ENCODE data around the gene FAM180B.
A peak's percentile ranks its signal among the peaks of the same experiment; 100 is the strongest.

The FAM180B gene

DNA sequence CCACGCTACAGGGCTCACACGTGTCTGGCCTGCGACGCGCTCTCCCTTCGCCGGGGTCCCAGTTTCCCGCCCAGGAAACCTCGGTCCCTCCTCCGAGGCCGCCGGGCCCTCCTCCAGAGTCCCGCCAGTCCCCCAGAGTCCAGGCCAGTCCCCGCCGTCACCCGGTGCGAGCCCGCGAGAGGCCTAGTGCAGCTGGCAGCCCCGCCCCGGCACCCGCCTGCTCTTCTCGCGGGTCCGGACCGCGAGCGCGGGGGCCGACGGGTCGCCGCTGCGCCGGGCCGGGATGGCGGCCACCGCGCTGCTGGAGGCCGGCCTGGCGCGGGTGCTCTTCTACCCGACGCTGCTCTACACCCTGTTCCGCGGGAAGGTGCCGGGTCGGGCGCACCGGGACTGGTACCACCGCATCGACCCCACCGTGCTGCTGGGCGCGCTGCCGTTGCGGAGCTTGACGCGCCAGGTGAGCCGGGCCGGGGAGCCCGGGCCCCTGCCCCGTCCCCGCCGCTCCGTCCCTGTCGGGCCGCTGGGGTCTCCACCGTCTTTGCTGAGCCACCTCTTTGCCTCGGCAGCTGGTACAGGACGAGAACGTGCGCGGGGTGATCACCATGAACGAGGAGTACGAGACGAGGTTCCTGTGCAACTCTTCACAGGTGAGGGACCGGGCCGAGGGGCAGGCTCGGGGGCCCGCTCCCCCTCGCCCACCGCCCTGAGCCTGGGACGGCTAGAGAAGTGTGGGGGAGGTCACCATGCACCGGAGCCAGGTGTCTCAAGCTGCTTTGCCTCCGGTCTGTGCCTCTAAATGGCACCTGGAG is 20.9 kb upstream of the FAM180B start, which contains the start of gene PTPMT1:
TSS of gene PTPMT1 (plus strand) at position 260 of the 809 bp plus-strand sequence. CDS start at position 284, 24 bp downstream.
- Histone ChIP-seq H4K20me1 (ENCODE audit: low read depth, low read length) (no peaks in the 10 kb centered on the region), H3K9me3 (ENCODE audit: insufficient read depth, low read length) (no peaks in the 10 kb centered on the region), H3K9ac (ENCODE audit: low read length) (peak within 1 kb of the TSS; percentile 91), H3F3A (ENCODE audit: insufficient read depth) (peaks cover 10% of the 10 kb centered on the region), H3K27me3 (ENCODE audit: low read length) (no peaks in the 10 kb centered on the region), H3K79me2 (ENCODE audit: insufficient read depth, low read length) (peaks cover 41% of the 10 kb centered on the region), H2AFZ (ENCODE audit: low read depth, low read length, severe bottlenecking) (peak within 1 kb of the TSS; percentile 92), H3K4me3 (ENCODE audit: insufficient read depth, low read length, poor library complexity, severe bottlenecking) (peak within 1 kb of the TSS; percentile 83), H3K27ac (ENCODE audit: low read depth, low read length) (peak within 1 kb of the TSS; percentile 58), H3K36me3 (ENCODE audit: low read length) (0 out of 2 replicates have a peak, but pooled peaks cover under 1% of the 10 kb centered on the region), H3K4me2 (ENCODE audit: low read depth, low read length, poor library complexity, severe bottlenecking) (peak within 1 kb of the TSS; percentile 96), H3K9me2 (replicated peaks; ENCODE audit: insufficient read depth, low read length) (no peaks in the 10 kb centered on the region)
- TF ChIP-seq EZH2phosphoT487 (conservative IDR thresholded peaks at IDR 0.05; ENCODE audit: low read length): no peak
- TF ChIP-seq, protein P1, sequence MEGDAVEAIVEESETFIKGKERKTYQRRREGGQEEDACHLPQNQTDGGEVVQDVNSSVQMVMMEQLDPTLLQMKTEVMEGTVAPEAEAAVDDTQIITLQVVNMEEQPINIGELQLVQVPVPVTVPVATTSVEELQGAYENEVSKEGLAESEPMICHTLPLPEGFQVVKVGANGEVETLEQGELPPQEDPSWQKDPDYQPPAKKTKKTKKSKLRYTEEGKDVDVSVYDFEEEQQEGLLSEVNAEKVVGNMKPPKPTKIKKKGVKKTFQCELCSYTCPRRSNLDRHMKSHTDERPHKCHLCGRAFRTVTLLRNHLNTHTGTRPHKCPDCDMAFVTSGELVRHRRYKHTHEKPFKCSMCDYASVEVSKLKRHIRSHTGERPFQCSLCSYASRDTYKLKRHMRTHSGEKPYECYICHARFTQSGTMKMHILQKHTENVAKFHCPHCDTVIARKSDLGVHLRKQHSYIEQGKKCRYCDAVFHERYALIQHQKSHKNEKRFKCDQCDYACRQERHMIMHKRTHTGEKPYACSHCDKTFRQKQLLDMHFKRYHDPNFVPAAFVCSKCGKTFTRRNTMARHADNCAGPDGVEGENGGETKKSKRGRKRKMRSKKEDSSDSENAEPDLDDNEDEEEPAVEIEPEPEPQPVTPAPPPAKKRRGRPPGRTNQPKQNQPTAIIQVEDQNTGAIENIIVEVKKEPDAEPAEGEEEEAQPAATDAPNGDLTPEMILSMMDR (IDR thresholded peaks at IDR 0.05; ENCODE audit: insufficient read depth, low read length, poor library complexity, severe bottlenecking): no peak

DNA sequence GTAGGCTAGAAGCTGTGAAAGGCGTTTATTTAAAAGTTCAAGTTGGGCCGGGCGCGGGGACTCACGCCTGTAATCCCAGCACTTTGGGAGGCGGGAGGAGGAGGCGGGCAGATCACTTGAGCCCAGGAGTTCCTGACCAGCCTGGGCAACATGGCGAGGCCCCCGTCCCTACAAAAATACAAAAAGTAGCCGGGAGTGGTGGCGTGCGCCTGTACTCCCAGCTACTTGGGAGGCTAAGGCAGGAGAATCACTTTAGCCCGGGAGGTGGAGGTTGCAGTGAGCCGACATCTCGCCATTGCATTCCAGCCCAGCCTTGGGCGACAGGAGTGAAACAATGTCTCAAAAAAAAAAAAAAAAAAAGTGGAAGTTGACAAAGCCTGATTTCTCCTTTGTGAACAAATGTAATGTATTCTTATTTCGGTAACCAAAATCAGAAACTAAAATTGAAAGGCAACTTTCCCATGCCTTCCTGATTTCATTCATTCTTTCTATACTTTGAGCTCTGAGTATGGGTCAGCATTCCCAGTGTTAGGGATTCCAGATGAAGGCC is 20.3 kb upstream of the FAM180B start:
- no peak for TF ChIP-seq EZH2phosphoT487 (conservative IDR thresholded peaks at IDR 0.05; ENCODE audit: low read length)
- Histone ChIP-seq H3K27me3 (ENCODE audit: low read length) (no peaks in the 10 kb centered on the region), H4K20me1 (ENCODE audit: low read depth, low read length) (no peaks in the 10 kb centered on the region; the same call in 1 of the 2 replicates), H3K27ac (ENCODE audit: low read depth, low read length) (peak overlapping the region; percentile 58), H2AFZ (ENCODE audit: low read depth, low read length, severe bottlenecking) (peak overlapping the region; percentile 92), H3K9ac (ENCODE audit: low read length) (peak overlapping the region; percentile 91), H3F3A (ENCODE audit: insufficient read depth) (peaks cover 12% of the 10 kb centered on the region), H3K4me2 (ENCODE audit: low read depth, low read length, poor library complexity, severe bottlenecking) (peak overlapping the region; percentile 96), H3K36me3 (ENCODE audit: low read length) (peaks cover 6% of the 10 kb centered on the region; the same call in 1 of the 2 replicates), H3K9me3 (ENCODE audit: insufficient read depth, low read length) (no peaks in the 10 kb centered on the region), H3K79me2 (ENCODE audit: insufficient read depth, low read length) (peaks cover 47% of the 10 kb centered on the region), H3K4me3 (ENCODE audit: insufficient read depth, low read length, poor library complexity, severe bottlenecking) (peak overlapping the region; percentile 83), H3K9me2 (replicated peaks; ENCODE audit: insufficient read depth, low read length) (no peaks in the 10 kb centered on the region)

DNA sequence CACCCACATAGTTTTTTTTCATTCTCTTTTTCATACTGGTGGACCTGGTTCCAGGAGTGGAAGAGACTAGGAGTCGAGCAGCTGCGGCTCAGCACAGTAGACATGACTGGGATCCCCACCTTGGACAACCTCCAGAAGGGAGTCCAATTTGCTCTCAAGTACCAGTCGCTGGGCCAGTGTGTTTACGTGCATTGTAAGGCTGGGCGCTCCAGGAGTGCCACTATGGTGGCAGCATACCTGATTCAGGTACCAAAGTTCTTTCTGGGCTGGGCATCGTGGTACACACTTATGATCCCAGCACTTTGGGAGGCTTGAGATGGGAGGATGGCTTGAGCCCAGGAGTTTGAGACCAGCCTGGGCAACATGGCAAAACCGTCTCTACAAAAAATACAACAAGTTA is 16.8 kb upstream of the FAM180B start:
- TF ChIP-seq, protein P1 (IDR thresholded peaks at IDR 0.05; ENCODE audit: insufficient read depth, low read length, poor library complexity, severe bottlenecking): no peak
- no peak for TF ChIP-seq EZH2phosphoT487 (conservative IDR thresholded peaks at IDR 0.05; ENCODE audit: low read length)
- Histone ChIP-seq H3K27me3 (ENCODE audit: low read length) (no peaks in the 10 kb centered on the region), H4K20me1 (ENCODE audit: low read depth, low read length) (no peaks in the 10 kb centered on the region; the same call in 1 of the 2 replicates), H3K9me2 (replicated peaks; ENCODE audit: insufficient read depth, low read length) (no peaks in the 10 kb centered on the region), H3K9ac (ENCODE audit: low read length) (no peak overlapping the region), H2AFZ (ENCODE audit: low read depth, low read length, severe bottlenecking) (no peak overlapping the region), H3K4me3 (ENCODE audit: insufficient read depth, low read length, poor library complexity, severe bottlenecking) (no peak overlapping the region), H3K4me2 (ENCODE audit: low read depth, low read length, poor library complexity, severe bottlenecking) (no peak overlapping the region), H3K9me3 (ENCODE audit: insufficient read depth, low read length) (no peaks in the 10 kb centered on the region), H3K27ac (ENCODE audit: low read depth, low read length) (no peak overlapping the region), H3F3A (ENCODE audit: insufficient read depth) (peaks cover 13% of the 10 kb centered on the region), H3K79me2 (ENCODE audit: insufficient read depth, low read length) (peaks cover 60% of the 10 kb centered on the region), H3K36me3 (ENCODE audit: low read length) (peaks cover 13% of the 10 kb centered on the region)
